HCT116 (cell line): Measurements from ENCODE around the gene GABBR1.

ENCODE experiments used
- POLR2A ChIP-seq: IDR thresholded peaks from 2 replicates; pipeline ENCODE4 v1.7.0; 2011; ENCODE audit warnings: borderline replicate concordance; ENCODE audit not compliant: insufficient read depth, insufficient read length; ENCODE audit errors: extremely low read depth
- YY1 ChIP-seq: IDR thresholded peaks from 2 replicates; pipeline ENCODE4 v1.6.1; 2011; ENCODE audit warnings: low read length, low read depth, moderate library complexity, mild to moderate bottlenecking; ENCODE audit not compliant: insufficient replicate concordance; ENCODE audit errors: extremely low read depth
- TF ChIP-seq, protein P1 (sequence below), 3 experiments: fragments of 200-600 bp in 1 of 3; sonication (generic) in 1 of 3; IDR thresholded peaks in 2 of 3; conservative IDR thresholded peaks in 1 of 3; 2 replicates each; pipeline ENCODE4 v1.5.1; 2012 to 2017; ENCODE audit warnings: low read depth in 2 of 3, low read length in 2 of 3, antibody characterized with exemption in 1 of 3, borderline replicate concordance in 1 of 3, control low read depth in 1 of 3, mild to moderate bottlenecking in 1 of 3, mixed read lengths in 1 of 3, mixed run types in 1 of 3, moderate library complexity in 1 of 3; ENCODE audit not compliant: insufficient read depth in 1 of 3

DNA sequence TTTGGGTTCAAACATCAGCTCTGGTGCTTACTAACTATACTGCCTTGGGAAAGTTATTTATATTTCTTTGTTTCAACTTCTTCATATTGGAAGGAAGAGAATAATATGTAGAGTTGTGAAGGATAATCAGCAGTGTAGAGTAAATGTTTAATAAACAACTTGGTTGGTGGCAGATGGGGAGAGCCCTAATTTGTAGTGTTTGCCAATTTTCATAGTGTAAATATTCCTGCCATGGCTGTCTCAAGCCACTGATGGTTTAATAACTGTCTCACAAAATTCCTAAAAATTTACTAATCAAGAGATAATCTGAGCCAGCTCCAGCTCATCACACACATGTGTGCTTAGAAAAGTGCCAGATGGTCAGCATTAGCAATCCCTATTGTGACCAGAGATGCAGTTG is 48.2 kb downstream of the GABBR1 start, which contains the start of gene OR2H2:
- TF ChIP-seq, protein P1, sequence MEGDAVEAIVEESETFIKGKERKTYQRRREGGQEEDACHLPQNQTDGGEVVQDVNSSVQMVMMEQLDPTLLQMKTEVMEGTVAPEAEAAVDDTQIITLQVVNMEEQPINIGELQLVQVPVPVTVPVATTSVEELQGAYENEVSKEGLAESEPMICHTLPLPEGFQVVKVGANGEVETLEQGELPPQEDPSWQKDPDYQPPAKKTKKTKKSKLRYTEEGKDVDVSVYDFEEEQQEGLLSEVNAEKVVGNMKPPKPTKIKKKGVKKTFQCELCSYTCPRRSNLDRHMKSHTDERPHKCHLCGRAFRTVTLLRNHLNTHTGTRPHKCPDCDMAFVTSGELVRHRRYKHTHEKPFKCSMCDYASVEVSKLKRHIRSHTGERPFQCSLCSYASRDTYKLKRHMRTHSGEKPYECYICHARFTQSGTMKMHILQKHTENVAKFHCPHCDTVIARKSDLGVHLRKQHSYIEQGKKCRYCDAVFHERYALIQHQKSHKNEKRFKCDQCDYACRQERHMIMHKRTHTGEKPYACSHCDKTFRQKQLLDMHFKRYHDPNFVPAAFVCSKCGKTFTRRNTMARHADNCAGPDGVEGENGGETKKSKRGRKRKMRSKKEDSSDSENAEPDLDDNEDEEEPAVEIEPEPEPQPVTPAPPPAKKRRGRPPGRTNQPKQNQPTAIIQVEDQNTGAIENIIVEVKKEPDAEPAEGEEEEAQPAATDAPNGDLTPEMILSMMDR (IDR thresholded peaks at IDR 0.05 in 2 of 3, conservative IDR thresholded peaks at IDR 0.05 in 1 of 3; ENCODE audit: borderline replicate concordance in 1 of 3, insufficient read depth in 1 of 3, low read depth in 2 of 3, low read length in 2 of 3) = no peak
- TF ChIP-seq POLR2A = no peak
- TF ChIP-seq YY1 = no peak
